ENCODE measurements around the gene AMPD1. TPM values are rescaled to one million over a fixed set of nuclear protein-coding genes. Genes with fewer than 3 reads are reported as not detected.

AMPD1 gene
- total RNA-seq, 1 donor from 2014 or later = not detected

DNA sequence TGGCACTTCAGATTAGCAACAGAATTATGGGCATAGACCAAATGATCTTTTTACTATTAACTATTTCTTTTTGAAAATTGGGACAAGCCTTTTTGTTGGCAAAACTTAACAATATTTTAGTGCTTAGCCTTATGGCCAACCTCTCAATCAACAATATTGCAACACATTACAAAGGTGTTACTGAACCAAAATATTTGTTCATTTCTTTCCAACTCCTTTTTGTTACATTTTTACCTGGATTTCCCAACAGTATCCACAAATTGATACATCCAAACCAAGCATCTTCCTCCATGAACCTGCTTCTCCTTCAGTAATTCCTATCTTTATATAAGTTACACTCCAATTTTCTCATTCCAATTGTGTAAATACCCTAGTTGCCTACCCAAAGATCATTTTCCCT, 1.5 kb upstream of the AMPD1 start:
- no peak for ATAC-seq

DNA sequence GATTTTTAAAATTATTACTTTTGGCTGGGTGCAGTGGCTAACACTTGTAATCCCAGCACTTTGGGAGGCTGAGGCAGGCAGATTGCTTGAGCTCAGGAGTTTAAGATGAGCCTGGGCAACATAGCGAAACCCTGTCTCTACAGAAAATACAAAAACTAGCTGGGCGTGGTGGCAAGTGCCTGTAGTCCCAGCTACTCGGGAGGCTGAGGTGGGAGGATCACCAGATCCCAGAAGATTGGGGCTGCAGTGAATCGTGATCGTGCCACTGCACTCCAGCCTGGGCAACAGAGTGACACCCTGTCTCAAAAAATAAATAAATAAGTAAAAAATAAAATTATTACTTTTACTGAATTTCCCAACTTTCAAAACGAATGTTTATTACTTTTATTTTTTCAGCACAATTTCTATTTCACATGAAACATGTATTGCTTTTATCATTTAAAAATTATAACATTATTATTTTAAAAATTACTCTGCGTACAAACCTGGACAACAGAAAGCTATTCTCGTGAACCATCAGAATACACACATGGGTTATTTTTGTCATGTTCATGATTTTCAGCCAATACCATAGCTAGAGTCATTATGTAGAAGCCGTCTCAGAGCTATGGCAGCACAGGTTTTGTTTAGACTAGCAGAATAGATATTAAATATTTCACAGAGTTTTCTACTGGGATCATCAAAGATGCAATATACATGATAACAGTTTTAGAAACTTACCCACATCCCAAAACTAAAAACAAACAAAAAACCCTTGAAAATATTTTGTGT, 621 bp downstream of the AMPD1 start:
- ATAC-seq = no peak

DNA sequence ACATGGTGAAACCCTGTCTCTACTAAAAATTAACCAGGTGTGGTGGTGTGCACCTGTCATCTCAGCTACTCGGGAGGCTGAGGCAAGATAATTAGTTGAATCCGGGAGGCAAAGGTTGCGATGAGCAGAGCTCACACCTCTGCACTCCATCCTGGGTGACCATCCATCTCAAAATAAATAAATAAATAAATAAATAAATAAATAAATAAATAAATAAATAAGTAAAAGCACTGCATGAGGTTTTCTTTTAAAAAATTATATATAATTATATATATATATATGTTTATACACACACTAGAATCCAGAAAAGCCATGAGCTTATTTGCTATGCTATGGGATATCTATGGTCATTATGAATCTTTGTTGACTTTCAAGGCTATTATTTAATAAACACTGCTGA, 2.4 kb downstream of the AMPD1 start:
- ATAC-seq = no peak

DNA sequence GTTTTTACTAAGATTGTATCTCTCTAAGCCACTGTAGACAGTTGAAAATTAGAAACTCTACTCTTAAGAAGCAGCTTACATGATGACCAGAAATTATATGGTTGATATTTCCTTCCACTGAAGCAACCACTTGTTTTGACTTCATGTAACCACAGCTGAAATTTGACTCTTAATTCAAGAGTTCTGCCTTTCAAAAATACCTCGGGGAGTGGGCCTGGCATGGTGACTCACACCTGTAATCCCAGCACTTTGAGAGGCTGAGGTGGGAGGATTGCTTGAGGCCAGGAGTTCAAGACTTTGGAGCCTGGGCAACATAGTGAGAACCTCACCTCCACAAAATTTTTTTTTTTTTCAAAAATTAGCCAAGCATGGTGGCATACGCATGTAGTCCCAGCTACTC, 4.3 kb downstream of the AMPD1 start:
- ATAC-seq = no peak

DNA sequence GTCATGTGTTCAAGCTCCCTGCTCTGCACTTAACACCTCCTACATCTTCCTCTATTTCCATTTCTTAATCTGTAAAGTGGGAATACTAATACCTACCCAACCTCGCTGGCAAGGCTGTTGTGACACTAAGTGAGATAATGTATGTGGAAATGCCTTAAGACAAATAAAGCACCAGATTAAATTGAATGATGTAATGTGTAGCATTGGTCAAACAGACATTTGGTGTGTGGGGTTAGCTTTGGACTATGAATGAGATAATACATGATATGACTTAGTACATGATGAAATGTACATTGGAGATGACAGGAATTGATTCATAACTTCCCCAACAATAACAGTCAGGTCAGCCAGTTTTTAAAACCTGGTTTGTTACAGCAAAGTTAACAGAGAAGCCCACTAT, 5.2 kb downstream of the AMPD1 start:
- no peak for ATAC-seq

DNA sequence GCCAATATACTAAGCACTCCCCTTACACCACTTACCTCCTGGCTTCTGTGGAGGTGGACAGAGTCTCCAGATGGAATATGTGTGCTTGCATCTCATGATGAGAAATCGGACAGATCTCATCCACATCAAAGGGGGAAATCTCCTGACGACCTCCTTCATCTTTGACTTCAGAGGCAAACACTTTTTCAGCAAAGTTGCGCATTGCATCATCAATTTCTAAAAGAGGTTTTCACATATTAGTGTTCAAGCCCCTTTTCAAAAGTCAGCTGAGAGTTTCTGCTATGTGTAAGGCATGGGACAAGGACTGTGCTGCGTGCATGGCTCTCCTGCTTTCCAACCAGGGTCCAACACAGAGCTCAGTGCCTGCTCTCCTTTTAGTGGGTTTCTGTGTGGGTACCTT, 6.8 kb downstream of the AMPD1 start:
- ATAC-seq = no peak

DNA sequence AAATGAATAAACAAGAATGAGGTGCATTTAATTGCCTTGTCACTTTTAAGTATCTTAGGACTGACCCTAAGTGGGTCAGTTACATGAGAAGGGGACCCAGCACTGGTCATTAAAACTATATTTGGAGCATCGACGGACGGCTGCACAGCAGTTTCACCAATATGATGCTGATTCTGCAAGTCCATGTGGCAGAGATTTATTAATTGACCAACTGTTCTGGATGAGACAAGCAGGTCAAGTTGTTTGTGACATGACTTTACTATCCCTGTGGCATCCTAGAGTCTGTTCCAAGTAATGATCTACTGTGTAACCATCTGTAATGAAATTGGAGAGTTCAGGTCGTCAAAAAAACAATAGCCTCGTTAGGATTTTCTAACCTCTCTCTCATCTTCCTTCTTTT, 9.5 kb downstream of the AMPD1 start:
- no peak for ATAC-seq

DNA sequence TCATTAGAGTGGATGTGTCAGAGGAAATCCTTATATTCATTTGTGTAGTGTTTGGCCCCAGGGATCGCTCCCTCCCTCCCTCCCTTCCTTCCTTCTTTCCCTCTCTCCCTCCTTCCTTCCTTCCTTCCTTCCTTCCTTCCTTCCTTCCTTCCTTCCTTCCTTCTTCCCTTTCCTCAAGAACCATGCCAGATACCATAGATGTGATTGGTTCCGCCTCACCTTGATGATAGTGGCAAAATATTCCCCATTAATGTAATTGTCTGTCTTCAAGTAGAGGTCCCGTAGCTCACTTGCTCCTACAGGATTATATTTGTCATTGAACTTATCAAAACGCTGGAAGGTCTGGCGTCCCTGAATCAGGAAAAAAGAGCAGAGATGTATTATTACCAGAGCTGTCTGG, 17.7 kb downstream of the AMPD1 start:
- no peak for ATAC-seq

DNA sequence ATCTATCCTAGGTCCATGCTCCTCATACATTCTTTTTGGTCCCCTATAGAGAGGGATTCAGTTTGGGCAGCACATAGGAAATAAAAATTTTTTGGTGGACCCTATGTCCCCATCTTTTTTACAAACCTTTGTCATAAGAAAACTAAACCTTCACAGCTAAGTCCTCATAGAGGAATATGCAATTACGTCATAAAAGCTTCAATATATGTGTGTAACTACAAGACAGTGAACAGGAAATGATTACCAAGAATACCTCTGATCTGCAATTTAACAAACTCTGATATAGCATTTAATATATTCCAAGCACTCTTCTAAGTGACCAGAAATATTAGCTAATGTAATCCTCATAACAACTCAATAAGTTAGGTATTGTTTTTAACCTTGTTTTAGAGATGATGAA, 19.2 kb downstream of the AMPD1 start:
- no peak for ATAC-seq

DNA sequence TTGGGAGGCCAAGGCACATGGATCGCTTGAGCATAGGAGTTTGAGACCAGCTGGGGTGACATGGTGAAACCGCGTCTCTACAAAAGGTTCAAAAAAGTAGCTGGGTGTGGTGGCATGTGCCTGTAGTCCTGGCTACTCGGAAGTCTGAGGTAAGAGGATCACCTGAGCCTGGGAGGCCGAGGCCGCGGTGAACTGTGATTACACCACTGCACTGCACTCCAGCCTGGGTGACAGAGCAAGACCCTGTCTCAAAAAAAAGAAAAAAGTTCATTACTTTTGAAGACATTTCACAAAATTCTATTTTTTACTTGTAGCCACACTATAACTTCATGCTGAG, 23.4 kb downstream of the AMPD1 start:
- peak; percentile 21 for ATAC-seq

DNA sequence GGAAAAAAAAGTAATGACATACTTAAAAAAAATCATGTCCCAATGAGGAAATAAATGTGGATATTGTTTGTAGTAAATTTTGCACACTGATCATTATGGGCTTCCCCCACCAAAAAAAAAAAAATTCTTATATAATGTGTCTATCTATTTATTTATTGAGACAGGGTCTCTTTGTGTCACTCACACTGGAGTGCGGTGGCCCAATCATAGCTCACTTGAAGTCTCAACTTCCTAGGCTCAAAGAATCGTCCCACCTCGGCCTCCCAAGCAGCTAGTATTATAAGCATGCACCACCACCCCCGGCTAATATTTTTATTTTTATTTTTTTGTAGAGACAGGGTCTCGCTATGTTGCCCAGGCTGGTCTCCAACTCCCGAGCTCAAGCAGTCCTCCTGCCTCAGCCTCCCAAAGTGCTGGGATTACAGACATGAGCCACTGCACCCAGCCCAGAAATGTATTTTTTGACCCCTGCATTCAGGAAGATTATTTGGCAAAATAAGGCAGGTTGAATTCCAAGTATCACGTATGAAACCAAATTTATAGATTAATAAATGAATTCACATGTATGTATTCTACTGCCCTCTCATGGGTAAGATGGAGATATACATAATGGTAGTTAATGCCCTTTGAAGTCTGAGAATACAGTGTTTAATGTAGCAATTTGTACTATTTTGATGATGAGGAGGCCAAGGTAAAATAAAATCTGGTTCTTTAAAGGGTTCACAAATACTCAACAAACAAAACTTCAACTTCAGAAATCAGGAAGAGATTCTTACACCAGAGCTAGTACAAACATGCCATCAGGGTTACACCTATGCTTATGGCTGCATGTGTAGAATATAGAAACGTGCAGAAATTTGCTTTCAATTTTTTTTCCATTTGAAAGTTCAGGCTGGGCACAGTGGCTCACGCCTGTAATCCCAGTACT, 24.1 kb downstream of the AMPD1 start:
- ATAC-seq = no peak

DNA sequence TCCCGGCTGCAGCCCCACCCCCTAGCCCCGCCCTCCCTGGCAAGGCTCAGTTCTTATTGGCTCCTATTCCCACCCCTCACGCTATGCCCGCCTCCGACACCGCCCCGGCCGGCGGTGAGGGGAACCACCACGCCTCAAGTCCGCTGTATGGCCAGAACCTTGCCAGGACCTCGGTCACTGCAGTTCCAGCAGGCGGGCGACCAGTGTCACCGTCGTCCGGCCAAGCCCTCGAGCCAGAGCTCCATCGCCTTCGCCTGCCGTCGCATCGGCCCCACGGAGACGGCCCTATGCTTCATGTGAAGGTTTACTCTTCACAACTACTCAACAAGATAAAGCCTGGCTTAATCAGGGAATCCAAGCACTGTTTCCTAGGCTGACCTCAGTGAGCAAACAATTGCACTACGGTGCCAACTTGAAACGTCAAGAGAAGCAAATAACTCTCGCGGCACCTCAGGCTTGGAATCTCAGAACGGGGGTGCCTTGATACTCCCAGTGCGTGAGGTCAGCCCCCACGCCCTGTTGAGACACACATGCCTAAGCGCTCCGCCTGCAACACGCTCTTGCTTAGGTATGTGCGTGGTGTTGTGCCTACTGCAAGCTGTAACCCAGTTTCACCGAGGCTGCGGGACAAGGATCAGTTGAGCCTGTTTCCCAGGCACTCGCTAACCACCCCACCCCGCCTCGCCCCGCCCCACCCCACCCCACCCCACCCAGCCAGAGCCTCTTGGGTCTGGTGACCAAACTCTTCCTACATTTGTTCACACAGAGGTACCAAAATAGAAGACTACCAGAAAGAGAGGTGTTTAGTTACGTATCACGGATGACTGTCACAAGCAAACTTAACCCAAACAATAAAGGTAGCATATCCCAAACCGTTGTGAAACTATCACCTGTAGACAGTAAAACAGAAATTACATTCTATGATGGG, 25.0 kb downstream of the AMPD1 start:
- peak; percentile 93 for ATAC-seq

DNA sequence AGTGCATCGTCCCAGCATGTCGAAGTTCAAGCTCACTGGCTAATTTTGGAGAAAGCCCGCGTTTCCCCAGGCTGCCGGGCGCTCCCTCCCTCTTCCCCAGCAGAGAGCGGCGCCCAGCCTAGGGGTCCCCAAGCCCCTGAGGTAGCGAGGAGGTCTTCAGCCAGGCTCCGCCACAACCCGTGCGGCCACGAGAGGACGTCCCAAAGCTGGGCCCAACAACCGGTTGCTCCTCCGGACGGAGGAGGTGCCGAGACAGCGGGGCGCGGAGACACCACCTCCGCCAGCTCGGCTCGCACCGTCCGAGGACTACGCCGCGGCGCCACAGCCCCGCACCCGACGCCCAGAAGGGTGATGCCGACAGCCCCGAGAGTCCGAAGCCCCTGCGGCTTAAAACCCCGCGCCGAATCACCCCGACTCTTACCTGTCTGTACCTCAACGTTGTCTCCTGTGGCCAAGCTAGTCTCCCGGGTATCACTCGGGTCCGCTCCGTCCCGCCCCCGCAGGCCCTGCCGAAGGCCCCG, 25.7 kb downstream of the AMPD1 start, which contains the start of gene DENND2C:
Gene DENND2C, minus strand, starts transcription at position 488 of the 521 bp plus-strand sequence. CDS start 44,065 bp downstream, outside the sequence.
- no peak for ATAC-seq

DNA sequence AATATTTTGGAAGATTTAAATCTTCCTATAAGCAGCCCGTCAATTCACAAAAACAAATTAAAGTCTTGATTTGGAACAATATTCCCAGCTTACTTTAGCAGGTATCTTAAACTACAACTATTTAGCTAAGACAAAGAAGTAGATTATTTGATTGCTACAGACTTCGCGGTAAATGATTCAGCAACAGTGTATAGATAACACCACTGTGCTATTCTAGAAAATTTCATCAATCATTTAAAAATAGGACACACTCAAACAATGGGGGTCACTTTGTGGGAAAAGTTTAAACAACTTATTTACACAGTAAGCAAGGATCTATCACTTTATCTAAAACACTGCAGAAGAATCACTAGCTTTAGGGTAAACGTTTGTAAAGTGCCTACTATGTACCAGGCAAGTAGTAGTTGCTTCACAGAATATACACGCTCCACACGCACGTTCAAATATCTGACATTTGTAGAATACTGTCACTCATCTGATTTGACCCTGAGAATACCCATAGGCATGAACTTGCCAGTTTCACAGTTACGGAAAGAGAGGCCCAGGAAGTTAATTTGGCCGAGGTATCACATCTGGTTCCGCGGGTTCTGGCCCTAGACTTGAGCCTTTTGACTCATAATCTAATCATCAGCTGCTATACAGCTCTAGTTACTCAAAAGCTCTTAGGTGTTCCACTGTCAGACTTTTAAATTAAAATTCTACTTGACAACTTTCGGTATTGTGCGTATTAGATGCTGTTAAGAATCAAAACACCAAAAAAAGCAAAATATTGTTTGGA, 26.4 kb downstream of the AMPD1 start:
- peak; percentile 47 for ATAC-seq

DNA sequence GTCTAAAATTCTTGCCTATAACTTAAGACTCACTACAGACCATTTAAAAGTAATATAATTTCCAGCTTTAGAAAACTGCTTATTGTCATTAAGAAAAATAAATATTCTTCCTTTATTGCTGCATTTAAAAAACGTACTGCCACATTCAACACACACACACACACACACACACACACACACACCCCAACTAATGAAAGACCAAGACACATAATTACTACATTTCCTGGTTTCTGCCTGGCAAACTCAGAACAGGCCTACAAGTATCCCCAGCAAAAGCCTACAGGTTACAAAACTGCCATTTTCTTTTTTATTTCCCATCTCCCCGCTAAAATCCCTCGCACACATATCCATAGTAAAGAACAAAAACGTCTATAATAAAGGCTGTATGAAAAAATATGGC, 27.0 kb downstream of the AMPD1 start:
- no peak for ATAC-seq

DNA sequence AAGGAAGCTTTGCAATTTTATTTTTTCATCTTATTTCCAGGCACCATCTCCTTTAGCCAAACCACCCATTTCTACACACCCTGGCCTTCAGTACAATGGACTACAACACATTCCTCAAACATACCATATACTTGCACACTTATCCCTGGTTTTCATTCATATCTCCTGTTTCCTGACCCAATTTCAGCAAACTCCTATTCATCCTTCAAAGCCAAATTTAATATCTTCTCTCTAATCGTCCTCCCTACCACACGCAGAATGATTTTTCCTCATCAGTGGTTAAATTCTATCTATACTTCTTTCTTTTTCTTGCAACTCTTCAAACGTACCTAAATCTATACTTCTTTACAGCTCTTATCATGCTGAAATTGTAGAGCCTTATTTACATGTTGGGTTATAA, 28.4 kb downstream of the AMPD1 start:
- no peak for ATAC-seq

DNA sequence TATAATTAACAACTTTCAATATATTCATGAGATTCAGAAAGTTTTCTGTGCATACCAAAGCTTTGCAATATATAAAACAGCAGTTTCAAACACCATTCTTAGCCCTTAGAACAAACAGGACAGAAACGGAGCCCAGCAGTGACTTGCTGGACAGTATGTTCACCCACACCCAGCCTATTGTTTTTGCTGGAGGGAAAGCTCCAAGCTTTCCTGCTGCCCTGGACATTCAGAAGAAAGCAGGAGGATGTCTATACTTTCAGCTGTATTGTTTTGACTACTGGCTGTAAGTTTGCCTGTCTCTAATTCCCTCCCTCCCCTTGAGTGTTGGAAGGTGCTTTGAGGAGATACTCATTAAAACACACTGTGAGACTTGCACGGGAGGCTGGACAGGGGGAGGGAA, 35.1 kb downstream of the AMPD1 start:
- ATAC-seq = no peak

DNA sequence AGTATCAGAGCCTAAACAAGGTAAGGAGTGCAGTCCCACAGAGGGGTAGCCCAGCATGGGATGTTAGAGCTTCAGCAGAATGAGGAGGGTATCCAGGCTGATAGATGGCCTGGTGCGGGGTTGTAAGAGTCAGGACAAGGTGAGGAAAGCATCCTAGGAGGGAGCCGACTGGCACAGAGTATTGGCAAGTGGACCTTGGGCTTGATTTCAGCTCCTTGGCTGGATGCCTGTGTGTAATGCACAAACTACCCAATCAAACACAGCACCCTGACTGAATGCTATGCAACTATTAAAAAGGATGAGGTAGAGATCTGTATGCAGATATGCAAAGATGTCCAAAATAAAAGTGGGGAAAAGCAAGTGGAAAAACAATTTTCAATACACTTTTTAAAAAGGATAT, 43.5 kb downstream of the AMPD1 start:
- ATAC-seq = no peak

DNA sequence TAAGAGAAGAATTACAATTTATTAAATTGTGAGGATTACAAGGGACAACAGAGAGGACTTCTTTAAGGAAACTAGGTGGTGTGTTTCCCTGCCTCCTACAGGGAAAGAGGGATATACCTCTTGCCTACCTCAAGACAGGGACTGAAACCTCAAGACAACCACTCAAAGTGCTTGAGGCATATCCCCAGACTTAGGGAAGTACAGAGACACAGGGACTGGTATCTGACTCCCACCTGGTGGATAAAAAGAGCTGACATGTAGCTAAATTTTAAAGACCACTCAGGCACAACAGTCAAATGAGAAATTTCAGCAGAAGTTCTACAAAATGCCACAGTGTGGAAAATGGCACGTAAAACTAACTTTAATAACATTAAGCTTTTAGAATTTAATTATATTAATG, 46.8 kb downstream of the AMPD1 start:
- no peak for ATAC-seq

DNA sequence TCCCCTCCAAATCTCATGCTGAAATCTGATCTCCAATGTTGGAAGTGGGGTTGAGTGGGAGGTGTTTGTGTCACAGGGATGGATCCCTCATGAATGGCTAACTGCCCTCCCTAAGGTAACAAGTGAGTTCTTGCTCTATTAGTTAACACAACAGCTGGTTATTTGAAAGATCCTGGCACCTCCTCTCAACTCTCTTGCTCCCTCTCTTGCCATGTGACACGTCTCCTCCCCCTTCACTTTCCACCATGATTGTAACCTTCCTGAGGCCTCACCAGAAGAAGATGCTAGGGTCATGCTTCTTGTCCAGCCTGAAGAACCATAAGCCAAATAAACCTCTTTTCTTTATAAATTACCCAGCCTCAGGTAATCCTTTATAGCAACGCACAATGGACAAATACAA, 54.0 kb downstream of the AMPD1 start:
- ATAC-seq = no peak

DNA sequence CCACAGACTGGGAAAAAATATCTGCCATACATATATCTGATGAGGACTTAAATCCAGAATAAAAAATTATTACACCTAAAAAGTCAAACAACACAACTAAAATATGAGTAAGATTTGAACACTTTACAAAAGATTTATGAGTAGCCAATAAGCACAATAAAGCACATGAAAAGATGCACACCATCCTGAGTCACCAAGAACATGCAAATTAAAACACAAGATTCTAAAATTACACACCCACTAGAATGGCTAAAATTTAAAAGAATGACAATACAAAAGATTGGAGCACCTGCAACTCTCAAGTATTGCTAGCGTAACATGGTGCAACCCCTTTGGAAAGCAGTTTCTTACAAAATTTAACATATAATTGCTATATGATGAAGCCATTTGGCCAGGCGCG, 56.4 kb downstream of the AMPD1 start:
- ATAC-seq = no peak

DNA sequence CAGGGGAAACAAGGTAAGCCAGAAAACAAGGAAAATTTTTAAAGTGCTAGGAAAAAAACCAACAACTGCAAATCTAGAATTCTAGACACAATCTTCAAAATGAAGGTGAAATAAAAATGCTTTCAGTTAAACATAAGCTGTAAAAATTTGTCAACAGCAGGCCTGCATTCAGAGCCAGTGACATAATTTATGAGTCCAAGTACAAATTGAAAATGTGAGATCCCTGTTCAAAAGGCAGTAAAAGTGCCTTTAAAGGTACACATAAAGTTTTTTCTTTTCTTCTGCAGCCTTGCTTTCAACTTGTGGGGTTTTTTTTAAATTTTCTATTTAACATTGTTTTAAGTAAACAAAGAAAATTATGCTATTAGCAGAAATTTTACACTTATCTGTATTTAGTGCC, 62.9 kb downstream of the AMPD1 start:
- no peak for ATAC-seq
